PFSK-1 (cell line): ENCODE data around the gene GPR21.

Source experiments
- POLR2AphosphoS5 ChIP-seq: IDR thresholded peaks from 2 replicates; pipeline ENCODE4 v1.6.1; 2012; ENCODE audit warnings: low read depth, mild to moderate bottlenecking, control low read depth, low read length, moderate library complexity
- TAF1 ChIP-seq: IDR thresholded peaks from 2 replicates; pipeline ENCODE4 v1.6.1; 2012; ENCODE audit warnings: low read length, control low read depth, borderline replicate concordance; ENCODE audit not compliant: insufficient read depth

- TF ChIP-seq TAF1 (no peak), POLR2AphosphoS5 (no peak)
Measured at GRCh38 chr9:123011380-123011779, 22.1 kb upstream of the GPR21 start.
